Keratinocyte (primary cell): Measurements from ENCODE around the gene SCYGR8.

Source experiments
- CTCF ChIP-seq, 3 experiments: IDR thresholded peaks in 1 of 3; conservative IDR thresholded peaks in 1 of 3; optimal IDR thresholded peaks in 1 of 3; 2 replicates in 2 of 3; 3 replicates in 1 of 3; pipeline versions ENCODE3 to v1.5.1; 2011; ENCODE audit warnings: low read length in 3 of 3, mild to moderate bottlenecking in 3 of 3, moderate library complexity in 2 of 3, control low read depth in 1 of 3, inconsistent platforms in 1 of 3; ENCODE audit not compliant: insufficient read depth in 2 of 3; ENCODE audit errors: extremely low read depth in 1 of 3
- EZH2 ChIP-seq: IDR thresholded peaks from one replicate; pipeline ENCODE4 v1.6.1; 2012; ENCODE audit warnings: inconsistent platforms, mild to moderate bottlenecking, low read length, moderate library complexity

- TF ChIP-seq EZH2 (no peak), CTCF (optimal IDR thresholded peaks at IDR 0.05 in 1 of 3, IDR thresholded peaks at IDR 0.05 in 1 of 3, conservative IDR thresholded peaks at IDR 0.05 in 1 of 3; ENCODE audit: extremely low read depth in 1 of 3, insufficient read depth in 2 of 3, low read length in 3 of 3) (no peak)
Measured at GRCh38 chr2:227767830-227768229, 22.1 kb downstream of the SCYGR8 start.
